ENCODE measurements around the gene ZNRD2.
A peak's percentile ranks its signal among the peaks of the same experiment; 100 is the strongest.

The ZNRD2 gene

GRCh38 chr11:65583589-65583988 is 13.3 kb downstream of the ZNRD2 start:
- DNase-seq (ENCODE audit: insufficient read length, low spot score) (no peak), FAIRE-seq (no peak)

GRCh38 chr11:65584106-65584505 is 13.8 kb downstream of the ZNRD2 start:
- DNase-seq (ENCODE audit: insufficient read length, low spot score) (no peak), FAIRE-seq (peak; percentile 64)

GRCh38 chr11:65584723-65585171 is 14.5 kb downstream of the ZNRD2 start:
- no peak for FAIRE-seq

GRCh38 chr11:65585396-65586246 is 15.3 kb downstream of the ZNRD2 start:
- no peak for FAIRE-seq
- DNase-seq (ENCODE audit: insufficient read length, low spot score) = no peak

More at GRCh38 chr11:65584723-65585171, 14.5 kb downstream of the ZNRD2 start:
- DNase-seq (ENCODE audit: insufficient read length, low spot score) = no peak

- DNase-seq (ENCODE audit: insufficient read length, low spot score) (no peak), FAIRE-seq (no peak)
These were observed 16.0 kb downstream of the ZNRD2 start for GRCh38 chr11:65586247-65586630.

- DNase-seq (ENCODE audit: insufficient read length, low spot score) = no peak
- FAIRE-seq = no peak
These were observed 16.4 kb downstream of the ZNRD2 start for GRCh38 chr11:65586676-65587075.

- DNase-seq (ENCODE audit: insufficient read length, low spot score) (peak; percentile 75), FAIRE-seq (peak; percentile 73)
These were observed 18.1 kb downstream of the ZNRD2 start for GRCh38 chr11:65588199-65589054.

GRCh38 chr11:65589444-65590239 is 19.4 kb downstream of the ZNRD2 start:
- no peak for DNase-seq (ENCODE audit: insufficient read length, low spot score)
- no peak for FAIRE-seq

GRCh38 chr11:65590240-65590738 is 20.0 kb downstream of the ZNRD2 start:
- DNase-seq (ENCODE audit: insufficient read length, low spot score) = no peak
- FAIRE-seq = no peak

- FAIRE-seq = no peak
- no peak for DNase-seq (ENCODE audit: insufficient read length, low spot score)
These were observed 21.9 kb downstream of the ZNRD2 start for GRCh38 chr11:65591939-65592857.

GRCh38 chr11:65592858-65593517 is 22.7 kb downstream of the ZNRD2 start:
- no peak for DNase-seq (ENCODE audit: insufficient read length, low spot score)
- FAIRE-seq = no peak

GRCh38 chr11:65593518-65594414 is 23.5 kb downstream of the ZNRD2 start:
- peak; percentile 60 for FAIRE-seq

GRCh38 chr11:65595131-65595530 is 24.9 kb downstream of the ZNRD2 start:
- FAIRE-seq (no peak), DNase-seq (ENCODE audit: insufficient read length, low spot score) (no peak)

More at GRCh38 chr11:65593518-65594414, 23.5 kb downstream of the ZNRD2 start:
- DNase-seq (ENCODE audit: insufficient read length, low spot score) = no peak

- FAIRE-seq = peak; percentile 16
These were observed 25.4 kb downstream of the ZNRD2 start, which contains the start of gene KCNK7 for GRCh38 chr11:65595543-65596281. Gene KCNK7 (minus strand): TSS chr11:65595800. CDS start chr11:65595772, 28 bp downstream.

GRCh38 chr11:65596520-65596919 is 26.2 kb downstream of the ZNRD2 start:
- FAIRE-seq = no peak

More at GRCh38 chr11:65595543-65596281, 25.4 kb downstream of the ZNRD2 start, which contains the start of gene KCNK7:
- no peak for DNase-seq (ENCODE audit: insufficient read length, low spot score)

GRCh38 chr11:65598258-65598699 is 28.0 kb downstream of the ZNRD2 start:
- no peak for FAIRE-seq
- no peak for DNase-seq (ENCODE audit: insufficient read length, low spot score)

More at GRCh38 chr11:65596520-65596919, 26.2 kb downstream of the ZNRD2 start:
- no peak for DNase-seq (ENCODE audit: insufficient read length, low spot score)
